ENCODE results near the gene CASQ2.

- TF ChIP-seq POLR2A (IDR thresholded peaks at IDR 0.05): no peak
- no peak for TF ChIP-seq CTCF (IDR thresholded peaks at IDR 0.05)
Observed at GRCh38 chr1:115652236-115652788, 116.2 kb downstream of the CASQ2 start.
